Transverse colon (tissue), 4 donors: ENCODE data around the gene JAZF1. TPM values are rescaled to one million over a fixed set of nuclear protein-coding genes. Genes with fewer than 3 reads are reported as not detected.

ENCODE experiments used
- DNase-seq: peaks from one replicate; pipeline ENCODE4 v3.0.0-alpha.2; 2019
- H3K27ac ChIP-seq, 4 donors: fragments of 200-600 bp; sonication (generic); 2 replicates each; pipeline ENCODE4 v1.5.1; 2016 to 2018; ENCODE audit warnings: inconsistent platforms in 4 of 4
- H3K27me3 ChIP-seq: fragments of 200-600 bp; sonication (generic); 2 replicates; pipeline ENCODE4 v1.5.1; 2017; ENCODE audit warnings: inconsistent platforms
- H3K36me3 ChIP-seq, 4 donors: fragments of 200-600 bp; sonication (generic); 2 replicates each; pipeline ENCODE4 v1.5.1; 2017 to 2019; ENCODE audit warnings: inconsistent platforms in 4 of 4
- H3K4me1 ChIP-seq, 4 donors: fragments of 200-600 bp; sonication (generic); 2 replicates each; pipeline ENCODE4 v1.5.1; 2017 to 2020; ENCODE audit warnings: inconsistent platforms in 4 of 4
- H3K4me3 ChIP-seq, 4 donors: fragments of 200-600 bp; sonication (generic); 1 replicate in 1 of 4; 2 replicates in 3 of 4; pipeline versions ENCODE4 v1.5.1 to v1.6.1; 2017 to 2019; ENCODE audit warnings: inconsistent platforms in 4 of 4
- H3K9me3 ChIP-seq, 2 donors: fragments of 200-600 bp; sonication (generic); 2 replicates each; pipeline ENCODE4 v1.5.1; 2017 to 2019; ENCODE audit warnings: inconsistent platforms in 2 of 2
- CTCF ChIP-seq, 5 experiments: fragments of 200-600 bp in 3 of 5; fragments of 450-650 bp in 2 of 5; sonication (generic) in 3 of 5; IDR thresholded peaks; 1 replicate in 2 of 5; 2 replicates in 3 of 5; pipeline ENCODE4 v1.5.1; 2016 to 2017; ENCODE audit warnings: antibody characterized with exemption in 5 of 5, inconsistent platforms in 3 of 5, mild to moderate bottlenecking in 2 of 5, moderate library complexity in 1 of 5
- EP300 ChIP-seq: sonication (generic); formaldehyde crosslinking; IDR thresholded peaks from one replicate; pipeline ENCODE4 v1.6.1; 2017; ENCODE audit warnings: antibody characterized with exemption, low read depth
- POLR2A ChIP-seq: fragments of 450-650 bp; IDR thresholded peaks from one replicate; pipeline ENCODE4 v1.6.1; 2016; ENCODE audit warnings: antibody characterized with exemption, mild to moderate bottlenecking, moderate library complexity
- POLR2AphosphoS5 ChIP-seq, 3 donors: sonication (generic); formaldehyde crosslinking; IDR thresholded peaks; one replicate each; pipeline ENCODE4 v1.6.1; 2016; ENCODE audit warnings: antibody characterized with exemption in 3 of 3
- WGBS, 2 donors: methylation state at CpG; one replicate each; pipeline ENCODE4 v1.1.5; 2018; ENCODE audit warnings: low coverage in 1 of 2; 5-methylcytosine and 5-hydroxymethylcytosine counted together
- in situ Hi-C, 4 donors: fragments of 200-750 bp; cut with MboI; loops; one replicate each; pipeline versions ENCODE4 v1.15.0 to v1.15.1; 2017; ENCODE audit warnings: low sequenced_read_pairs in 3 of 4, low pct_ligation_motif_present in 1 of 4, low pct_unique_long_range_greater_than_20kb in 1 of 4
- intact Hi-C: fragments of 100-400 bp; cut with DNase I; formaldehyde crosslinking; loops from one replicate; pipeline ENCODE4 v1.15.1; 2023; ENCODE audit warnings: low total_unique reads
- total RNA-seq, 4 donors: library from RNA; depleted of rRNA; stranded (reverse); fragments of >200 nt; gene quantifications; one replicate each; pipeline ENCODE4 v1.1.0, GENCODE V29; 2016

JAZF1 gene
- total RNA-seq, 4 donors from 2014 or later = 11.0 to 12.2 (median 11.5) TPM

DNA sequence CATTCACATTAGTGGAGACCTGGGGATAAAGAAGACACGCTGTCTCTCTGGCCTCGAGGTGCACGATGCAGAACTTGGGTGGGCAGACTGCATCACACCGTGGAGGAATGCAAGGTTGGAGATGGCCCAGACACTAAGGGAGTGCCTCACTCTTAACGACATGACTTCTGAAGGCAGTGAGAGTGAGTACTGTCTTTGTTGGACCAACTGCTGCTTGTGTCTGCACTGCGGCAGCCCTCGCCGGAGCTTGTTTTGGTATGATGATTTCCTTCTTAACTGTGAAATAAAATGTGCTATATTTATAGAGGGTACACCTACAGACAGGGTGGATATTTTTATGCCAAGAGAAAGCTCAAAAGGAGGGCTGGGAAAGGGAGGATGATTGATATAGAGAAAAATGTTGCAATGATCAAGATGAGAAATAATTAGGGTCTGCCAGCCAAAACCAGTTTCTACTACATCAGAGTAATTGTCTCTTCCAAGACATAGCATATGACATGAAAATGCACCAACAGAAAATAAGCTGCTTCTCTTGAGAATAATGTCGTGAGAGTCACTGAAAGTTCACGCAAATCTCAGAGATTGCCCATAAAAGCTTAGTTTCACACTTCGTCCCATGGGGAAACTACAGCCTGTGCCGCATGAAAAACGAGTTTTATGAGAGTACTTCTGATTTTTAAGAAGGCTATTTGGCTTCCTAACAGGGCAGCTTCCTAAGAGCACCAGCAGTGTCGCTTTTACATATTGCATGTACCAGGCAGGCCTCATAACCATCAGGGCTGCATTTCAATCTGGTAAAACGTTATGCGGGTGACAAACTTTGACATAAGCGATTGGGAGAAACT lies 313.5 kb downstream of the JAZF1 start:
- Histone ChIP-seq H3K27ac (no peak overlapping the region), H3K4me1 (peaks cover 0 to 2% (median 0%) of the 10 kb centered on the region in 4 donors), H3K4me3 (no peak overlapping the region), H3K9me3 (no peaks in the 10 kb centered on the region), H3K36me3 (no peaks in the 10 kb centered on the region), H3K27me3 (no peaks in the 10 kb centered on the region)
- no peak for DNase-seq
- 85 to 87% methylated on average over 16 to 17 of the region's 17 CpGs for WGBS, 2 donors
- intact Hi-C loops = no loop called here
- TF ChIP-seq POLR2A (no peak), POLR2AphosphoS5 (IDR thresholded peaks at IDR 0.05) (no peak), CTCF (IDR thresholded peaks at IDR 0.05) (no peak)
- in situ Hi-C loops = no loop called here

GRCh38 chr7:27866256-27866655 lies 314.3 kb downstream of the JAZF1 start:
- no peaks in the 10 kb centered on the region for H3K4me1 ChIP-seq
- H3K27me3 ChIP-seq = no peaks in the 10 kb centered on the region
- no peak overlapping the region for H3K4me3 ChIP-seq
- no peaks in the 10 kb centered on the region for H3K9me3 ChIP-seq
- intact Hi-C loops = no loop called here
- no peak for DNase-seq
- TF ChIP-seq EP300 (no peak), POLR2A (no peak), CTCF (IDR thresholded peaks at IDR 0.05) (no peak), POLR2AphosphoS5 (IDR thresholded peaks at IDR 0.05) (no peak)
- H3K36me3 ChIP-seq = no peaks in the 10 kb centered on the region
- no peak overlapping the region for H3K27ac ChIP-seq
- 37 to 65% methylated on average over 2 of the region's 2 CpGs for WGBS, 2 donors
- in situ Hi-C loops = no loop called here

DNA sequence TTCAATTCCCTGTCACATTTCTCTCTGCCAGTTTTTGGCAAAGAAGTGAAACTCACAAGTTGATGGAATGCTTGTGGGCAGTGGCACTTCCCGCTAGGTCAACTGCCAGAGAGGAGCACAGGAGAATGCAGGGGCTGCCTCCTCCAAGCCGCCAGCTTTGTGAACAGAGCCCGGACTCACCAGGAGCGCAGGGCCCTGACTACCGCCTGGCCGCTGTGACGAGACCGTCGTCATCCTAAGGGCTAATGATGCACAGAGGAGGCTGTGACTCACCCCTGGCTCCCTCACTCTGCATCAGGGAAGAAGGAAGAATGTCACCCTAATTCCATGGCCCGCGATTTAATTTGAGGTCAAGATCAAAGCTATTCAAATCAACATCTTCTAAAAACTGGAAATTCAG lies 316.7 kb downstream of the JAZF1 start:
- no peaks in the 10 kb centered on the region for H3K9me3 ChIP-seq
- H3K4me3 ChIP-seq = no peak overlapping the region
- H3K4me1 ChIP-seq = no peaks in the 10 kb centered on the region
- intact Hi-C loops (no loop called here), in situ Hi-C loops (no loop called here)
- no peak overlapping the region for H3K27ac ChIP-seq
- WGBS, 2 donors = 95% methylated on average over 11 of the region's 11 CpGs; no CpG with 5 or more reads in 1 of the 2 donors
- H3K36me3 ChIP-seq = no peaks in the 10 kb centered on the region
- DNase-seq = no peak
- H3K27me3 ChIP-seq = no peaks in the 10 kb centered on the region
- no peak for TF ChIP-seq EP300
- TF ChIP-seq POLR2A = no peak
- no peak for TF ChIP-seq CTCF (IDR thresholded peaks at IDR 0.05)
- no peak for TF ChIP-seq POLR2AphosphoS5 (IDR thresholded peaks at IDR 0.05)

DNA sequence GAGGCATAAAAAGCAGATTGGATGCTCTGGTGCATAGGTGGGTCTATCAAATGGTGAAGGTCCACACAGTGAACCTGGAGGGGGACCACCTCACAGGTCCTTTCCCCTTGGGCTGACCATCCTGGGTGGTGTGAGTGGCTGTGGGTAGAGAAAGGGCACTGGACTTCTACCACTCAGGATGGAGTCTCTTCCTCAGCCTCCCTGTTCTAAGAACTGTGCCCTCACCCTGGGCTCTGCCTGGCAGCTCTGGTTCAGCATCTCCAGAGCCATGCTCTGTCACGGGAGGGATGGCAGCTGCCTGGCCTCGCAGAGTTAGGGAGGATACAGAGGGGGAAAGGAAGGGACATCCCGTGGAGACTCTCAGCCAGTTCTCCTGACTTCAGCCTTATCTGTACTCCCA lies 318.8 kb downstream of the JAZF1 start:
- Histone ChIP-seq H3K9me3 (no peaks in the 10 kb centered on the region), H3K27ac (no peak overlapping the region), H3K27me3 (no peaks in the 10 kb centered on the region), H3K36me3 (no peaks in the 10 kb centered on the region), H3K4me3 (no peak overlapping the region), H3K4me1 (no peaks in the 10 kb centered on the region)
- no peak for TF ChIP-seq POLR2AphosphoS5 (IDR thresholded peaks at IDR 0.05)
- no peak for TF ChIP-seq POLR2A
- no peak for TF ChIP-seq CTCF (IDR thresholded peaks at IDR 0.05)
- no peak for TF ChIP-seq EP300
- in situ Hi-C loops (no loop called here), intact Hi-C loops (no loop called here)
- 82 to 100% methylated on average over 1 to 3 of the region's 3 CpGs for WGBS, 2 donors
- no peak for DNase-seq
